HepG2 (cell line): ENCODE data around the gene FGF2. TPM values are rescaled to one million over a fixed set of nuclear protein-coding genes. Genes with fewer than 3 reads are reported as not detected.

Experiments used
- HNF1A ChIP-seq, 2 experiments: sonication (generic) in 1 of 2; formaldehyde crosslinking in 1 of 2; IDR thresholded peaks; 2 replicates each; pipeline versions ENCODE4 v1.4.0 to v1.6.1; 2016 to 2020; ENCODE audit warnings: borderline replicate concordance in 1 of 2, low read depth in 1 of 2, mild to moderate bottlenecking in 1 of 2, missing genetic modification reagents in 1 of 2
- HOMEZ ChIP-seq: IDR thresholded peaks from 2 replicates; pipeline ENCODE4 v1.6.1; 2016; ENCODE audit warnings: low read depth
- SP1 ChIP-seq, 2 experiments: fragments of 450-650 bp in 1 of 2; sonication (generic) in 1 of 2; formaldehyde crosslinking in 1 of 2; IDR thresholded peaks; 2 replicates each; pipeline versions ENCODE4 v1.4.0 to v1.6.1; 2016 to 2020; ENCODE audit warnings: missing genetic modification reagents in 1 of 2
- THAP7 ChIP-seq: sonication (generic); formaldehyde crosslinking; IDR thresholded peaks from 2 replicates; pipeline ENCODE4 v1.8.1; 2023; ENCODE audit warnings: mild to moderate bottlenecking, missing genetic modification reagents
- ZFP91 ChIP-seq: sonication (generic); formaldehyde crosslinking; IDR thresholded peaks from 2 replicates; pipeline ENCODE4 v1.9.0; 2022; ENCODE audit warnings: missing genetic modification reagents, mild to moderate bottlenecking, borderline replicate concordance
- ZGPAT ChIP-seq: IDR thresholded peaks from 2 replicates; pipeline ENCODE4 v1.6.1; 2016; ENCODE audit warnings: mild to moderate bottlenecking
- ZNF232 ChIP-seq: sonication (generic); formaldehyde crosslinking; IDR thresholded peaks from 2 replicates; pipeline ENCODE4 v1.4.0; 2020; ENCODE audit warnings: missing genetic modification reagents, borderline replicate concordance
- ZNF264 ChIP-seq: sonication (generic); formaldehyde crosslinking; IDR thresholded peaks from 2 replicates; pipeline ENCODE4 v1.4.0; 2020; ENCODE audit warnings: missing genetic modification reagents
- ZNF503 ChIP-seq: sonication (generic); formaldehyde crosslinking; IDR thresholded peaks from 2 replicates; pipeline ENCODE4 v1.4.0; 2020; ENCODE audit warnings: missing genetic modification reagents
- ZXDC ChIP-seq: sonication (generic); formaldehyde crosslinking; IDR thresholded peaks from 2 replicates; pipeline ENCODE4 v1.5.0; 2020; ENCODE audit warnings: mild to moderate bottlenecking, missing genetic modification reagents
- polyA plus RNA-seq, 8 experiments: library from polyadenylated mRNA; depleted of rRNA in 3 of 8; stranded (reverse) in 7 of 8; unstranded in 1 of 8; fragments of >200 nt; fragmentation: Illumina TruSeq in 4 of 8; extraction: Trizol in 4 of 8; gene quantifications; 2 replicates each; pipeline versions ENCODE4 v1.2.1 to v1.2.3, GENCODE V29; 2011 to 2016; ENCODE audit warnings: low read depth in 4 of 8, missing spikeins in 1 of 8, mixed read lengths in 1 of 8; ENCODE audit not compliant: insufficient read depth in 1 of 8
- total RNA-seq, 5 experiments: library from RNA; depleted of rRNA; stranded (reverse); fragments of >200 nt; fragmentation: Illumina TruSeq; extraction: Trizol; gene quantifications; 2 replicates each; pipeline ENCODE4 v1.2.3, GENCODE V29; 2016; ENCODE audit warnings: low read depth in 1 of 5

FGF2 gene
- total and polyA plus RNA-seq, 2 of the 13 experiments (the other 11 are each of a cell fraction or from before 2014, with no cell fraction given) = 0.01 to 0.02 TPM

GRCh38 chr4:122922877-122923511 is 96.4 kb downstream of the FGF2 start (continued):
- TF ChIP-seq ZGPAT (CRISPR knock-in tag) = no peak
- no peak for TF ChIP-seq HNF1A (IDR thresholded peaks at IDR 0.05; ENCODE audit: low read depth)
- no peak for TF ChIP-seq HNF1A (CRISPR knock-in tag; IDR thresholded peaks at IDR 0.05; ENCODE audit: borderline replicate concordance)
- 0 out of 2 replicates have a peak, but pooled peaks have one; percentile 21 for TF ChIP-seq HOMEZ (CRISPR knock-in tag)
- TF ChIP-seq ZNF232 = no peak
- 0 out of 2 replicates have a peak, but pooled peaks have one; percentile 21 for TF ChIP-seq ZNF503 (CRISPR knock-in tag)
- peak; percentile 50; the same call in 1 of the 2 replicates for TF ChIP-seq THAP7 (CRISPR knock-in tag)
- peak; percentile 40 for TF ChIP-seq ZFP91 (CRISPR knock-in tag)
- no peak for TF ChIP-seq ZNF264 (CRISPR knock-in tag)
- 0 out of 2 replicates have a peak, but pooled peaks have one; percentile 16 for TF ChIP-seq ZXDC (CRISPR knock-in tag)
- TF ChIP-seq SP1 (IDR thresholded peaks at IDR 0.05) = no peak
- TF ChIP-seq SP1 (CRISPR knock-in tag; IDR thresholded peaks at IDR 0.05) = peak; percentile 95
